H1 (cell line): ENCODE data around the gene ZNF273. TPM values are rescaled to one million over a fixed set of nuclear protein-coding genes. Genes with fewer than 3 reads are reported as not detected.

Source experiments
- CTCF ChIA-PET: fragments of 300-600 bp; sonication (Branson Sonifier 250); formaldehyde crosslinking; loops from one replicate; lab custom pipeline; 2021; ENCODE audit not compliant: partially characterized antibody; lab: Charles Lee
- POLR2A ChIA-PET: fragments of 300-600 bp; sonication (Branson Sonifier 250); formaldehyde crosslinking; loops from one replicate; lab custom pipeline; 2021; ENCODE audit warnings: inconsistent platforms; ENCODE audit not compliant: partially characterized antibody; lab: Charles Lee
- DNase-seq, 2 experiments: peaks; one replicate each; pipeline versions ENCODE4 v3.0.0 to v3.0.0-alpha.2; 2010 to 2022; ENCODE audit warnings: low spot score in 2 of 2, low read depth in 1 of 2, mixed read lengths in 1 of 2
- FAIRE-seq: peaks from 2 replicates; lab custom pipeline; 2011; peaks lifted over from hg19 to GRCh38; lab: Jason Lieb, UNC
- H2AFZ ChIP-seq: 2 replicates; pipeline ENCODE4 v1.8.1; 2012; ENCODE audit warnings: low read length, inconsistent platforms
- H2AK5ac ChIP-seq: 2 replicates; pipeline ENCODE4 v1.6.1; 2013; ENCODE audit warnings: low read depth, low read length
- H2BK120ac ChIP-seq: replicated peaks from 2 replicates; pipeline ENCODE3; 2013; ENCODE audit warnings: low read depth, low read length, inconsistent platforms
- H2BK12ac ChIP-seq: 2 replicates; pipeline ENCODE4 v1.6.1; 2013; ENCODE audit warnings: low read depth, low read length
- H2BK15ac ChIP-seq: 2 replicates; pipeline ENCODE4 v1.6.1; 2013; ENCODE audit warnings: low read length
- H2BK20ac ChIP-seq: 2 replicates; pipeline ENCODE4 v1.6.1; 2013; ENCODE audit warnings: low read length
- H2BK5ac ChIP-seq: 2 replicates; pipeline ENCODE4 v1.6.1; 2013; ENCODE audit warnings: low read depth, low read length
- H3K14ac ChIP-seq: 2 replicates; pipeline ENCODE4 v1.6.1; 2013; ENCODE audit warnings: inconsistent platforms; ENCODE audit not compliant: insufficient read length
- H3K18ac ChIP-seq: 2 replicates; pipeline ENCODE4 v1.6.1; 2013; ENCODE audit warnings: low read length; ENCODE audit errors: extremely low read depth
- H3K23ac ChIP-seq: 2 replicates; pipeline ENCODE4 v1.6.1; 2013; ENCODE audit warnings: inconsistent platforms; ENCODE audit not compliant: insufficient read length
- H3K23me2 ChIP-seq: 2 replicates; pipeline ENCODE4 v1.6.1; 2013; ENCODE audit warnings: low read depth, low read length
- H3K27ac ChIP-seq: 2 replicates; pipeline ENCODE4 v1.6.1; 2011; ENCODE audit warnings: low read depth, low read length, inconsistent platforms
- H3K27me3 ChIP-seq, 4 experiments: replicated peaks in 1 of 4; 1 replicate in 1 of 4; 2 replicates in 3 of 4; pipeline versions ENCODE4 v1.6.1 to v1.8.1; 2011 to 2013; ENCODE audit warnings: low read length in 3 of 4, mild to moderate bottlenecking in 3 of 4, inconsistent platforms in 2 of 4, mixed read lengths in 2 of 4, moderate library complexity in 1 of 4; ENCODE audit not compliant: control insufficient read depth in 3 of 4, insufficient read depth in 3 of 4; ENCODE audit errors: extremely low read depth in 1 of 4
- H3K36me3 ChIP-seq, 4 experiments: 2 replicates each; pipeline versions ENCODE4 v1.6.1 to v1.8.1; 2011 to 2013; ENCODE audit warnings: mild to moderate bottlenecking in 4 of 4, low read length in 3 of 4, moderate library complexity in 2 of 4, control low read depth in 1 of 4, inconsistent platforms in 1 of 4; ENCODE audit not compliant: insufficient read depth in 4 of 4, control insufficient read depth in 2 of 4
- H3K4ac ChIP-seq: replicated peaks from 2 replicates; pipeline ENCODE3; 2013; ENCODE audit warnings: low read length, low read depth, mixed read lengths, inconsistent platforms; ENCODE audit not compliant: insufficient read length
- H3K4me1 ChIP-seq, 4 experiments: replicated peaks in 1 of 4; 1 replicate in 1 of 4; 2 replicates in 3 of 4; pipeline versions ENCODE4 v1.6.1 to v1.8.1; 2011 to 2013; ENCODE audit warnings: low read length in 3 of 4, inconsistent platforms in 2 of 4, mixed read lengths in 1 of 4; ENCODE audit not compliant: insufficient read depth in 4 of 4, control insufficient read depth in 3 of 4
- H3K4me2 ChIP-seq, 2 experiments: 2 replicates each; pipeline versions ENCODE4 v1.6.1 to v1.8.1; 2011 to 2013; ENCODE audit warnings: low read depth in 2 of 2, low read length in 2 of 2, control low read depth in 1 of 2, inconsistent platforms in 1 of 2, mild to moderate bottlenecking in 1 of 2; ENCODE audit not compliant: insufficient read depth in 1 of 2
- H3K4me3 ChIP-seq, 4 experiments: fragments of 200-600, 300-600 bp in 1 of 4; sonication (generic), shearing (Covaris generic), sonication (Bioruptor Twin) in 1 of 4; 2 replicates each; pipeline versions ENCODE4 v1.5.1 to v1.8.1; 2011 to 2016; ENCODE audit warnings: low read length in 4 of 4, low read depth in 3 of 4, control low read depth in 2 of 4, inconsistent platforms in 2 of 4, mild to moderate bottlenecking in 2 of 4, mixed read lengths in 1 of 4, moderate library complexity in 1 of 4; ENCODE audit not compliant: insufficient read depth in 2 of 4; ENCODE audit errors: extremely low read depth in 1 of 4
- H3K56ac ChIP-seq: replicated peaks from 2 replicates; pipeline ENCODE3; 2013; ENCODE audit warnings: low read depth, mild to moderate bottlenecking, mixed read lengths, low read length, inconsistent platforms; ENCODE audit not compliant: insufficient read length
- H3K79me1 ChIP-seq: 2 replicates; pipeline ENCODE4 v1.6.1; 2013; ENCODE audit warnings: low read depth, low read length, control low read depth
- H3K79me2 ChIP-seq, 2 experiments: 2 replicates each; pipeline versions ENCODE4 v1.6.1 to v1.8.1; 2012 to 2013; ENCODE audit warnings: low read length in 2 of 2, mild to moderate bottlenecking in 2 of 2, inconsistent platforms in 1 of 2; ENCODE audit not compliant: insufficient read depth in 2 of 2, control insufficient read depth in 1 of 2
- H3K9ac ChIP-seq, 4 experiments: replicated peaks in 1 of 4; 1 replicate in 1 of 4; 2 replicates in 3 of 4; pipeline versions ENCODE4 v1.6.1 to v1.8.1; 2011 to 2013; ENCODE audit warnings: low read depth in 3 of 4, low read length in 3 of 4, control low read depth in 2 of 4, mild to moderate bottlenecking in 2 of 4, moderate library complexity in 2 of 4, inconsistent platforms in 1 of 4; ENCODE audit errors: extremely low read depth in 1 of 4
- H3K9me3 ChIP-seq, 2 experiments: 2 replicates each; pipeline versions ENCODE4 v1.6.1 to v1.8.1; 2012 to 2013; ENCODE audit warnings: mild to moderate bottlenecking in 2 of 2, moderate library complexity in 2 of 2, control low read depth in 1 of 2, inconsistent platforms in 1 of 2, low read depth in 1 of 2, low read length in 1 of 2, mixed read lengths in 1 of 2; ENCODE audit not compliant: insufficient read depth in 2 of 2
- H4K20me1 ChIP-seq, 2 experiments: replicated peaks in 1 of 2; 2 replicates each; pipeline versions ENCODE3 to v1.8.1; 2011 to 2013; ENCODE audit warnings: inconsistent platforms in 2 of 2, low read length in 2 of 2, mild to moderate bottlenecking in 1 of 2; ENCODE audit not compliant: insufficient read depth in 2 of 2, control insufficient read depth in 1 of 2
- H4K5ac ChIP-seq: 2 replicates; pipeline ENCODE4 v1.6.1; 2013; ENCODE audit warnings: low read length, low read depth, mixed read lengths, inconsistent platforms; ENCODE audit not compliant: insufficient read length
- H4K8ac ChIP-seq: 2 replicates; pipeline ENCODE4 v1.8.0; 2013; ENCODE audit warnings: mild to moderate bottlenecking, moderate library complexity, low read length, inconsistent platforms; ENCODE audit not compliant: insufficient read depth; ENCODE audit errors: extremely low read depth
- H4K91ac ChIP-seq: replicated peaks from 2 replicates; pipeline ENCODE3; 2013; ENCODE audit warnings: low read length, mixed read lengths, inconsistent platforms; ENCODE audit not compliant: insufficient read length
- RBBP5 ChIP-seq: IDR thresholded peaks from 2 replicates; pipeline ENCODE4 v1.7.1; 2012; ENCODE audit warnings: low read depth, mild to moderate bottlenecking, inconsistent platforms, low read length, moderate library complexity, borderline replicate concordance
- WGBS, 2 experiments: shearing (Covaris generic) in 1 of 2; methylation state at CpG; one replicate each; pipeline versions ENCODE4 v1.1.6 to v1.1.7; 2013 to 2015; ENCODE audit warnings: low lambda C conversion rate in 2 of 2, mixed read lengths in 2 of 2, inconsistent platforms in 1 of 2, low coverage in 1 of 2, missing lambda C conversion rate in 1 of 2; ENCODE audit not compliant: insufficient replicate concordance in 2 of 2, insufficient coverage in 1 of 2, insufficient read length in 1 of 2; ENCODE audit errors: extremely low coverage in 1 of 2, missing lambda C conversion rate in 1 of 2; 5-methylcytosine and 5-hydroxymethylcytosine counted together
- polyA plus RNA-seq, 7 experiments: library from polyadenylated mRNA; depleted of rRNA in 3 of 7; stranded (reverse) in 5 of 7; unstranded in 2 of 7; fragments of >200 nt in 5 of 7; fragments of 200-250 nt in 2 of 7; gene quantifications; 1 replicate in 5 of 7; 2 replicates in 1 of 7; 4 replicates in 1 of 7; pipeline versions ENCODE4 v1.2.1 to v1.2.3, GENCODE V29; 2011 to 2013; ENCODE audit warnings: missing spikeins in 2 of 7, mixed read lengths in 2 of 7
- total RNA-seq: library from RNA; stranded (reverse); fragmentation: NEBNext Ultra II Directional; extraction: Animal tissue kit (Norgen Biotek cat#: 25700); gene quantifications from 2 replicates; pipeline ENCODE4 v1.2.1, GENCODE V29; 2021

ZNF273 gene
- total and polyA plus RNA-seq, 2 of the 8 experiments (the other 6 are each of a cell fraction or from before 2014, with no cell fraction given), result 6.2 to 23.2 TPM

- Histone ChIP-seq H2BK15ac (no peak overlapping the region), H3K4me1 (peaks cover 0 to 7% (median 3%) of the 10 kb centered on the region in 4 experiments; a peak in 4 of 7 replicates), H3K36me3 (no peaks in the 10 kb centered on the region), H3K79me2 (peaks cover 24 to 95% of the 10 kb centered on the region in 2 experiments), H3K79me1 (no peaks in the 10 kb centered on the region), H3K9ac (no peak overlapping the region), H3K56ac (no peak overlapping the region), H2AK5ac (no peak overlapping the region), H3K23me2 (no peaks in the 10 kb centered on the region), H3K4me2 (peak overlapping the region in 1 of 2 experiments; percentile 14; a peak in 1 of 4 replicates), H2AFZ (no peak overlapping the region), H2BK12ac (no peak overlapping the region), H2BK20ac (no peak overlapping the region), H3K4ac (no peak overlapping the region), H3K4me3 (no peak overlapping the region), H4K8ac (no peak overlapping the region), H2BK5ac (no peak overlapping the region), H3K23ac (no peak overlapping the region), H2BK120ac (no peak overlapping the region), H3K18ac (no peak overlapping the region), H3K14ac (no peak overlapping the region), H4K5ac (no peak overlapping the region), H3K27me3 (no peaks in the 10 kb centered on the region), H4K20me1 (peaks cover 0 to 6% of the 10 kb centered on the region in 2 experiments), H3K27ac (no peak overlapping the region), H3K9me3 (no peaks in the 10 kb centered on the region), H4K91ac (no peak overlapping the region)
- POLR2A ChIA-PET, result interaction anchor here (1.2 to 1.6 kb wide), 3 partner anchors 10 to 18 kb away, joined by 3 to 5 read pairs (median 3); no protein-coding TSS in a partner anchor
- CTCF ChIA-PET, result no interaction called here
- WGBS, 2 experiments, result 72% methylated on average over 5 of the region's 5 CpGs; no CpG with 5 or more reads in 1 of the 2 experiments
- FAIRE-seq, result no peak
- no peak for TF ChIP-seq RBBP5
- DNase-seq, result no peak
Observed at GRCh38 chr7:64907641-64908326, 4.7 kb downstream of the ZNF273 start.
